K562 (cell line): ENCODE results near the gene CDK9. TPM values are rescaled to one million over a fixed set of nuclear protein-coding genes. Genes with fewer than 3 reads are reported as not detected.

Experiments
- ATAC-seq: fragments of 200-7000 bp; cut with Tn5 transposase; 3 replicates; pipeline ENCODE4 v1.9.1; 2020; ENCODE audit warnings: moderate library complexity
- BruUV-seq: library from RNA; stranded (reverse); fragments of 400-500 nt; replicated peaks from 2 replicates; lab custom pipeline; 2021; lab: Mats Ljungman, UMichigan
- CTCF ChIA-PET: fragments of 300-600 bp; formaldehyde crosslinking; extraction: SDS; loops from one replicate; lab custom pipeline; 2021; ENCODE audit warnings: low intra/inter-chr PET ratio; lab: Yijun Ruan, JAX
- POLR2A ChIA-PET: fragments of 300-600, 350-650 bp; sonication (Branson Sonifier 250); formaldehyde crosslinking; extraction: SDS; loops from one replicate; lab custom pipeline; 2021; ENCODE audit warnings: antibody characterized with exemption, inconsistent platforms; lab: Yijun Ruan, JAX
- DNase-seq, 4 experiments: peaks; one replicate each; pipeline versions ENCODE4 v3.0.0 to v3.0.0-alpha.2; 2011 to 2018; ENCODE audit warnings: low spot score in 3 of 4, mixed read lengths in 3 of 4; ENCODE audit errors: extremely low read depth in 1 of 4
- FAIRE-seq: peaks from 2 replicates; lab custom pipeline; 2011; peaks lifted over from hg19 to GRCh38; lab: Jason Lieb, UNC
- H2AFZ ChIP-seq: 2 replicates; pipeline ENCODE4 v1.6.0; 2011; ENCODE audit warnings: low read depth, low read length, control low read depth, inconsistent platforms
- H3K27ac ChIP-seq: fragments of 200-600 bp; 3 replicates; pipeline ENCODE4 v1.8.0; 2011; ENCODE audit warnings: low read depth, mild to moderate bottlenecking, control low read depth, inconsistent platforms, low read length, moderate library complexity, mixed read lengths; ENCODE audit errors: extremely low read depth
- H3K27me3 ChIP-seq, 2 experiments: fragments of 300-600 bp in 1 of 2; 2 replicates in 1 of 2; 3 replicates in 1 of 2; pipeline versions ENCODE4 v1.6.0 to v1.8.0; 2011; ENCODE audit warnings: inconsistent platforms in 2 of 2, low read length in 2 of 2, mild to moderate bottlenecking in 1 of 2, mixed read lengths in 1 of 2, moderate library complexity in 1 of 2; ENCODE audit not compliant: control insufficient read depth in 2 of 2, insufficient read depth in 2 of 2
- H3K36me3 ChIP-seq: fragments of 300-600 bp; 3 replicates; pipeline ENCODE4 v1.8.0; 2011; ENCODE audit warnings: mild to moderate bottlenecking, low read length, inconsistent platforms; ENCODE audit not compliant: control insufficient read depth, insufficient read depth
- H3K4me1 ChIP-seq, 2 experiments: fragments of 200-600 bp in 1 of 2; replicated peaks in 1 of 2; 2 replicates in 1 of 2; 3 replicates in 1 of 2; pipeline versions ENCODE4 v1.5.1 to v1.8.0; 2011; ENCODE audit warnings: inconsistent platforms in 2 of 2, low read length in 2 of 2, mild to moderate bottlenecking in 1 of 2, mixed read lengths in 1 of 2, moderate library complexity in 1 of 2; ENCODE audit not compliant: control insufficient read depth in 2 of 2, insufficient read depth in 2 of 2
- H3K4me2 ChIP-seq: 2 replicates; pipeline ENCODE4 v1.6.1; 2011; ENCODE audit warnings: low read length, control low read depth, inconsistent platforms, mixed read lengths; ENCODE audit not compliant: insufficient read depth
- H3K4me3 ChIP-seq: fragments of 200-600 bp; sonication (generic), shearing (Covaris generic); 2 replicates; pipeline ENCODE4 v1.5.1; 2016; ENCODE audit warnings: control low read depth, inconsistent platforms
- H3K79me2 ChIP-seq: fragments of 200-600 bp; 3 replicates; pipeline ENCODE4 v1.8.0; 2011; ENCODE audit warnings: low read length, inconsistent platforms; ENCODE audit not compliant: control insufficient read depth, insufficient read depth
- H3K9ac ChIP-seq, 2 experiments: 2 replicates each; pipeline versions ENCODE4 v1.6.0 to v1.6.1; 2011; ENCODE audit warnings: low read depth in 2 of 2, low read length in 2 of 2, control low read depth in 1 of 2, inconsistent platforms in 1 of 2, mild to moderate bottlenecking in 1 of 2, mixed read lengths in 1 of 2; ENCODE audit not compliant: insufficient read depth in 1 of 2
- H3K9me1 ChIP-seq: one replicate; pipeline ENCODE4 v1.6.0; 2011; ENCODE audit warnings: inconsistent platforms, mild to moderate bottlenecking, low read length, moderate library complexity; ENCODE audit not compliant: control insufficient read depth, insufficient read depth
- H3K9me3 ChIP-seq: replicated peaks from 2 replicates; pipeline ENCODE4 v1.5.1; 2011; ENCODE audit warnings: low read depth, low read length, inconsistent platforms; ENCODE audit not compliant: control insufficient read depth, insufficient read depth
- H4K20me1 ChIP-seq: replicated peaks from 2 replicates; pipeline ENCODE4 v1.6.1; 2011; ENCODE audit warnings: low read length, inconsistent platforms, mixed read lengths; ENCODE audit not compliant: control insufficient read depth, insufficient read depth
- CBFA2T2 ChIP-seq: fragments of 450-650 bp; conservative IDR thresholded peaks from 2 replicates; pipeline ENCODE4 v1.6.1; 2017; ENCODE audit warnings: mild to moderate bottlenecking
- CXXC5 ChIP-seq: fragments of 250-450 bp; sonication (Bioruptor Pico); IDR thresholded peaks from 2 replicates; pipeline ENCODE4 v1.8.0; 2022; ENCODE audit warnings: inconsistent platforms, mild to moderate bottlenecking, moderate library complexity
- ELF4 ChIP-seq: fragments of 450-650 bp; formaldehyde crosslinking; IDR thresholded peaks from 2 replicates; pipeline ENCODE4 v1.4.0; 2022; ENCODE audit warnings: missing genetic modification characterization
- FOS ChIP-seq: IDR thresholded peaks from 3 replicates; pipeline ENCODE4 v1.6.1; 2011; ENCODE audit not compliant: insufficient read length; ENCODE audit errors: extremely low read depth
- HDAC8 ChIP-seq: fragments of 450-650 bp; IDR thresholded peaks from 2 replicates; pipeline ENCODE4 v1.6.1; 2016; ENCODE audit warnings: mild to moderate bottlenecking, missing genetic modification characterization, moderate library complexity, missing compliant biosample characterization
- KDM1A ChIP-seq, 2 experiments: fragments of 450-650 bp; IDR thresholded peaks; 2 replicates each; pipeline ENCODE4 v1.6.1; 2016; ENCODE audit warnings: mild to moderate bottlenecking in 2 of 2
- MTF1 ChIP-seq: fragments of 250-450 bp; sonication (Bioruptor Pico); IDR thresholded peaks from 2 replicates; pipeline ENCODE4 v1.9.0; 2021; ENCODE audit warnings: moderate library complexity, mild to moderate bottlenecking, inconsistent platforms, borderline replicate concordance
- POLR2B ChIP-seq: fragments of 450-650 bp; IDR thresholded peaks from 2 replicates; pipeline ENCODE4 v1.6.1; 2018; ENCODE audit warnings: low read depth; ENCODE audit not compliant: partially characterized antibody
- RBM39 ChIP-seq: fragments of 200-400 bp; formaldehyde crosslinking; optimal IDR thresholded peaks from 2 replicates; pipeline ENCODE3; 2018; ENCODE audit warnings: low read depth, low read length
- RFX7 ChIP-seq: fragments of 250-450 bp; sonication (Bioruptor Pico); IDR thresholded peaks from 2 replicates; pipeline ENCODE4 v1.5.1; 2021; ENCODE audit warnings: mild to moderate bottlenecking
- SNIP1 ChIP-seq: fragments of 450-650 bp; IDR thresholded peaks from 2 replicates; pipeline ENCODE4 v1.7.1; 2017; ENCODE audit warnings: low read depth, mild to moderate bottlenecking
- SREBF1 ChIP-seq: fragments of 150-350 bp; IDR thresholded peaks from 2 replicates; pipeline ENCODE4 v1.6.1; 2014; ENCODE audit warnings: antibody characterized with exemption, low read depth, low read length, borderline replicate concordance
- ZFP30 ChIP-seq: fragments of 250-450 bp; sonication (Bioruptor Pico); IDR thresholded peaks from 2 replicates; pipeline ENCODE4 v1.8.0; 2022; ENCODE audit warnings: moderate library complexity, mild to moderate bottlenecking, inconsistent platforms, borderline replicate concordance
- ZNF124 ChIP-seq: sonication (generic); formaldehyde crosslinking; IDR thresholded peaks from 2 replicates; pipeline ENCODE4 v1.8.1; 2022; ENCODE audit warnings: missing genetic modification reagents
- ZNF282 ChIP-seq: sonication (generic); formaldehyde crosslinking; IDR thresholded peaks from 2 replicates; pipeline ENCODE4 v1.8.1; 2023; ENCODE audit warnings: missing genetic modification reagents
- ZNF449 ChIP-seq: fragments of 250-450 bp; sonication (Bioruptor Pico); IDR thresholded peaks from 2 replicates; pipeline ENCODE4 v1.8.0; 2022; ENCODE audit warnings: moderate library complexity, mild to moderate bottlenecking, inconsistent platforms
- ZNF785 ChIP-seq: fragments of 250-450 bp; sonication (Bioruptor Pico); IDR thresholded peaks from 2 replicates; pipeline ENCODE4 v1.4.0; 2020; ENCODE audit warnings: mild to moderate bottlenecking
- WGBS: fragments of 100-300 bp; shearing (Covaris generic); methylation state at CpG from one replicate; pipeline ENCODE4 v1.1.6; 2016; ENCODE audit warnings: low coverage, mixed read lengths; ENCODE audit not compliant: insufficient coverage; ENCODE audit errors: missing lambda C conversion rate; 5-methylcytosine and 5-hydroxymethylcytosine counted together
- in situ Hi-C: fragments of 300-500 bp; cut with MboI; formaldehyde crosslinking; loops from 4 replicates; pipeline ENCODE4 v1.15.0; 2018; ENCODE audit warnings: inconsistent platforms, mixed read lengths
- intact Hi-C: fragments of 100-400 bp; cut with micrococcal nuclease; formaldehyde crosslinking; loops from 2 replicates; pipeline ENCODE4 v1.14.2; 2022
- polyA plus RNA-seq, 8 experiments: library from polyadenylated mRNA; depleted of rRNA in 4 of 8; stranded (reverse) in 5 of 8; unstranded in 3 of 8; fragments of >200 nt; fragmentation: Nextera tagmentation in 2 of 8; fragmentation: Illumina TruSeq in 1 of 8; extraction: Ambion mirVana in 2 of 8; extraction: Trizol in 1 of 8; gene quantifications; 2 replicates each; pipeline versions ENCODE4 v1.2.1 to v1.2.3, GENCODE V29; 2011 to 2014; ENCODE audit warnings: inconsistent platforms in 1 of 8, missing spikeins in 1 of 8
- total RNA-seq, 7 experiments: library from RNA; depleted of rRNA in 6 of 7; stranded (reverse); fragments of >200 nt in 6 of 7; fragmentation: Illumina TruSeq in 2 of 7; extraction: Trizol in 2 of 7; gene quantifications; 2 replicates each; pipeline versions ENCODE4 v1.2.1 to v1.2.3, GENCODE V29; 2011 to 2021; ENCODE audit warnings: low replicate concordance in 1 of 7
- TF ChIP-seq, protein P1 (sequence below): sonication (generic); formaldehyde crosslinking; IDR thresholded peaks from 2 replicates; pipeline ENCODE4 v1.8.0; 2022; ENCODE audit warnings: missing genetic modification reagents, mild to moderate bottlenecking, moderate library complexity, borderline replicate concordance
- TF ChIP-seq, protein P2 (sequence below): IDR thresholded peaks from 3 replicates; pipeline ENCODE4 v1.6.1; 2011; ENCODE audit warnings: borderline replicate concordance, mild to moderate bottlenecking; ENCODE audit not compliant: insufficient read length, insufficient read depth

Gene CDK9
- total and polyA plus RNA-seq, 9 of the 15 experiments (the other 6 are each of a cell fraction or from before 2014, with no cell fraction given) = 4.2 to 78.6 (median 33.0) TPM

- TF ChIP-seq KDM1A (IDR thresholded peaks at IDR 0.05) (peak; percentile 10 to 40; a peak in 1 of 4 replicates), CBFA2T2 (no peak), RBM39 (no peak)
- TF ChIP-seq, all 486 proteins: peak for 6
Measured at GRCh38 chr9:127765418-127765817, 20.4 kb upstream of the CDK9 start (continued).

GRCh38 chr9:127767410-127767809 lies 18.4 kb upstream of the CDK9 start:
- Histone ChIP-seq H3K4me1 (peaks cover 23 to 36% of the 10 kb centered on the region in 2 experiments), H3K36me3 (no peaks in the 10 kb centered on the region), H3K9me1 (peaks cover 3% of the 10 kb centered on the region), H4K20me1 (no peaks in the 10 kb centered on the region), H3K79me2 (no peaks in the 10 kb centered on the region), H3K4me2 (no peak overlapping the region), H3K27me3 (no peaks in the 10 kb centered on the region), H3K4me3 (no peak overlapping the region), H2AFZ (0 out of 2 replicates have a peak overlapping the region, but pooled peaks have one; percentile 28), H3K9me3 (no peaks in the 10 kb centered on the region), H3K9ac (0 out of 4 replicates have a peak overlapping the region, but pooled peaks of 1 of the 2 experiments have one; percentile 14), H3K27ac (no peak overlapping the region)
- no peak for ATAC-seq
- 52% methylated on average over 3 of the region's 3 CpGs for WGBS
- ChIA-PET POLR2A (interaction anchor here (0.6 to 1.0 kb wide), 5 partner anchors 9 to 118 kb away, joined by 3 to 4 read pairs (median 4); partner anchors contain the start of gene SH2D3C), CTCF (no interaction called here)
- in situ Hi-C loops (loop anchor here (25.0 kb wide), 1 partner anchor 595 kb away; the partner anchor contains the start of gene URM1), intact Hi-C loops (no loop called here)
- no peak for FAIRE-seq
- DNase-seq = no peak
- no TSS peak for BruUV-seq
- TF ChIP-seq SREBF1 (no peak), POLR2B (no peak), MTF1 (CRISPR knock-in tag) (no peak), ZNF449 (CRISPR knock-in tag) (no peak), ZNF785 (CRISPR knock-in tag) (no peak), ZNF282 (no peak), CXXC5 (no peak), ZNF124 (CRISPR knock-in tag) (no peak), ZFP30 (CRISPR knock-in tag) (no peak), FOS (no peak), HDAC8 (tag) (no peak), SNIP1 (no peak), RFX7 (CRISPR knock-in tag) (no peak), ELF4 (CRISPR knock-in tag) (no peak)
- TF ChIP-seq, protein P1, sequence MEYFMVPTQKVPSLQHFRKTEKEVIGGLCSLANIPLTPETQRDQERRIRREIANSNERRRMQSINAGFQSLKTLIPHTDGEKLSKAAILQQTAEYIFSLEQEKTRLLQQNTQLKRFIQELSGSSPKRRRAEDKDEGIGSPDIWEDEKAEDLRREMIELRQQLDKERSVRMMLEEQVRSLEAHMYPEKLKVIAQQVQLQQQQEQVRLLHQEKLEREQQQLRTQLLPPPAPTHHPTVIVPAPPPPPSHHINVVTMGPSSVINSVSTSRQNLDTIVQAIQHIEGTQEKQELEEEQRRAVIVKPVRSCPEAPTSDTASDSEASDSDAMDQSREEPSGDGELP (CRISPR knock-in tag) = no peak
- TF ChIP-seq, protein P2, sequence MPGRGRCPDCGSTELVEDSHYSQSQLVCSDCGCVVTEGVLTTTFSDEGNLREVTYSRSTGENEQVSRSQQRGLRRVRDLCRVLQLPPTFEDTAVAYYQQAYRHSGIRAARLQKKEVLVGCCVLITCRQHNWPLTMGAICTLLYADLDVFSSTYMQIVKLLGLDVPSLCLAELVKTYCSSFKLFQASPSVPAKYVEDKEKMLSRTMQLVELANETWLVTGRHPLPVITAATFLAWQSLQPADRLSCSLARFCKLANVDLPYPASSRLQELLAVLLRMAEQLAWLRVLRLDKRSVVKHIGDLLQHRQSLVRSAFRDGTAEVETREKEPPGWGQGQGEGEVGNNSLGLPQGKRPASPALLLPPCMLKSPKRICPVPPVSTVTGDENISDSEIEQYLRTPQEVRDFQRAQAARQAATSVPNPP = no peak
